Parathyroid adenoma (tissue), 2 donors: ENCODE measurements around the gene CASTOR1.

Experiments used
- H2AFZ ChIP-seq: fragments of 300-600 bp; sonication (generic); one replicate; pipeline ENCODE4 v1.7.0; 2017; ENCODE audit warnings: antibody characterized with exemption, mild to moderate bottlenecking
- H3K27ac ChIP-seq: fragments of 300-600 bp; sonication (generic); one replicate; pipeline ENCODE4 v1.7.0; 2017
- H3K27me3 ChIP-seq: fragments of 300-600 bp; sonication (generic); one replicate; pipeline ENCODE4 v1.7.0; 2017; ENCODE audit warnings: low read length; ENCODE audit not compliant: control insufficient read depth, insufficient read depth
- H3K36me3 ChIP-seq: fragments of 300-600 bp; sonication (generic); one replicate; pipeline ENCODE4 v1.7.0; 2017; ENCODE audit warnings: low read length; ENCODE audit not compliant: control insufficient read depth, insufficient read depth
- H3K4me1 ChIP-seq: fragments of 300-600 bp; sonication (generic); one replicate; pipeline ENCODE4 v1.7.0; 2017; ENCODE audit warnings: control low read depth
- H3K4me2 ChIP-seq: fragments of 300-600 bp; sonication (generic); one replicate; pipeline ENCODE4 v1.7.0; 2017; ENCODE audit warnings: low read length
- H3K4me3 ChIP-seq: fragments of 300-600 bp; sonication (generic); one replicate; pipeline ENCODE4 v1.7.0; 2017; ENCODE audit warnings: low read depth, low read length
- H3K79me2 ChIP-seq: fragments of 300-600 bp; sonication (generic); one replicate; pipeline ENCODE4 v1.7.0; 2017; ENCODE audit warnings: control low read depth
- H3K9ac ChIP-seq: fragments of 300-600 bp; sonication (generic); one replicate; pipeline ENCODE4 v1.7.0; 2017; ENCODE audit warnings: mild to moderate bottlenecking
- H3K9me3 ChIP-seq: fragments of 300-600 bp; sonication (generic); one replicate; pipeline ENCODE4 v1.7.0; 2017; ENCODE audit warnings: low read length; ENCODE audit not compliant: control insufficient read depth
- CTCF ChIP-seq: fragments of 300-600 bp; sonication (generic); IDR thresholded peaks from one replicate; pipeline ENCODE4 v1.7.0; 2017; ENCODE audit warnings: antibody characterized with exemption, mild to moderate bottlenecking
- donor health status: primary hyperparathyroidism.

Gene CASTOR1

GRCh38 chr22:30250039-30250565, 39.2 kb downstream of the CASTOR1 start:
- Histone ChIP-seq H2AFZ (no peak overlapping the region), H3K4me3 (no peak overlapping the region), H3K4me1 (no peaks in the 10 kb centered on the region), H3K27me3 (no peaks in the 10 kb centered on the region), H3K9me3 (no peaks in the 10 kb centered on the region), H3K36me3 (no peaks in the 10 kb centered on the region), H3K4me2 (no peak overlapping the region), H3K27ac (no peak overlapping the region), H3K9ac (no peak overlapping the region), H3K79me2 (no peaks in the 10 kb centered on the region)
- TF ChIP-seq CTCF, result no peak

- no peak overlapping the region for H3K4me2 ChIP-seq
- H3K27ac ChIP-seq, result no peak overlapping the region
- no peaks in the 10 kb centered on the region for H3K9me3 ChIP-seq
- H3K9ac ChIP-seq, result no peak overlapping the region
- no peak for TF ChIP-seq CTCF
- H3K4me3 ChIP-seq, result no peak overlapping the region
- H2AFZ ChIP-seq, result no peak overlapping the region
- H3K36me3 ChIP-seq, result no peaks in the 10 kb centered on the region
- H3K27me3 ChIP-seq, result no peaks in the 10 kb centered on the region
- H3K4me1 ChIP-seq, result no peaks in the 10 kb centered on the region
- H3K79me2 ChIP-seq, result no peaks in the 10 kb centered on the region
Measured at GRCh38 chr22:30249049-30250038, 40.0 kb downstream of the CASTOR1 start.

- H3K4me2 ChIP-seq, result no peak overlapping the region
- no peaks in the 10 kb centered on the region for H3K36me3 ChIP-seq
- no peaks in the 10 kb centered on the region for H3K27me3 ChIP-seq
- no peak overlapping the region for H3K27ac ChIP-seq
- H3K9me3 ChIP-seq, result no peaks in the 10 kb centered on the region
- no peak overlapping the region for H3K9ac ChIP-seq
- no peak overlapping the region for H2AFZ ChIP-seq
- no peak overlapping the region for H3K4me3 ChIP-seq
- no peaks in the 10 kb centered on the region for H3K4me1 ChIP-seq
- H3K79me2 ChIP-seq, result no peaks in the 10 kb centered on the region
- no peak for TF ChIP-seq CTCF
Measured at GRCh38 chr22:30248484-30248883, 40.8 kb downstream of the CASTOR1 start.

- Histone ChIP-seq H3K27me3 (no peaks in the 10 kb centered on the region), H3K9me3 (no peaks in the 10 kb centered on the region), H3K9ac (no peak overlapping the region), H2AFZ (no peak overlapping the region), H3K4me3 (no peak overlapping the region), H3K36me3 (no peaks in the 10 kb centered on the region), H3K4me1 (no peaks in the 10 kb centered on the region), H3K4me2 (no peak overlapping the region), H3K79me2 (no peaks in the 10 kb centered on the region), H3K27ac (no peak overlapping the region)
- TF ChIP-seq CTCF, result no peak
Measured at GRCh38 chr22:30247974-30248373, 41.3 kb downstream of the CASTOR1 start.
